Activated CD4-positive, alpha-beta T cell treated with anti-CD3 and anti-CD28 coated beads, Interleukin-2, Interleukin-6, amounts not matched to agents 100 ng/mL and 50 ng/mL, durations not matched to agents 16 hours and 8 hours (primary cell): ENCODE measurements around the gene SF3B5.
"Not testable (repeated sequence)": the region's sequence is repeated elsewhere in the genome, so short reads cannot be mapped to it uniquely, and the experiment has no call there.

Experiments
- DNase-seq: peaks from one replicate; pipeline ENCODE4 v3.0.0-alpha.2; 2020

SF3B5 gene

DNA sequence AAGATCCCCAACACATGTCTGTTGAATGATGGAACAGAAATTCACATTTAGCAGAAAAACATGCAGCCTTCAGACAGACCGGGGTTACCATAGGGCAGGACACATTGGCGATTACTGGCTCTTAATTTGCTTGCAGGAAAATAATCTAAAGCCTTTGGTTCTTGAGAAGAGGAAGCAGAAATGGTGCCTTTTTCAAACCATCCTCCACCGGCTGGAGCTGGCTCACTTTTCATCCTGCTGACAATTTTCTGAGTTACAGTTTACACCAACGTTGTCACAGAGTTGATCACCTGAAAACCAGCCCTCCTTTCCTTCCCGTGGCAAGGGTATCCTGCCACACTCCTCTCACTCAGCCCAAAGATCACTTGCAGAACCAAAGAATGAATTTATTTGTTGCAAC is 32.6 kb downstream of the SF3B5 start:
- no peak for DNase-seq

DNA sequence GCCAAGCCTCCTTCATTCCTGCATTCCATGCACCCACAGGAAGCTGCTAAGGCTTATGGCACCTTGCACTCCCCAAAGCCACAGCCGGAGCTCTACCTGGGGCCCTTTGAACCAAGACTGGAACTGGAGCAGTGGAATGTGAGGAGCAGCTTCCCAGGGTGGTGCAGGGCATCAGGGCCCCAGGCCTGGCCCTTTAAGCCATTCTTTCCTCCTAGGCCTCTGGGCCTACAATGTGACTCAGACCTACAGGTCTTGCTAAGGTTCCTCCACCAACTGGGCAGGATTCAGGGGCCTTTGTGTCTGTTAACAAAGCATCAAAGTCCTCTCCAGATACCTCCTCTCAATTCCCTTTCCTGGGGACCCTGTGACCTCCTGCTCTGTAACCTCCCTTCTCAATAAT is 36.2 kb downstream of the SF3B5 start:
- DNase-seq = no peak

GRCh38 chr6:144055121-144055931 is 40.0 kb downstream of the SF3B5 start:
- DNase-seq = peak; percentile 58

GRCh38 chr6:144053601-144054000 is 41.8 kb downstream of the SF3B5 start:
- DNase-seq = no peak

DNA sequence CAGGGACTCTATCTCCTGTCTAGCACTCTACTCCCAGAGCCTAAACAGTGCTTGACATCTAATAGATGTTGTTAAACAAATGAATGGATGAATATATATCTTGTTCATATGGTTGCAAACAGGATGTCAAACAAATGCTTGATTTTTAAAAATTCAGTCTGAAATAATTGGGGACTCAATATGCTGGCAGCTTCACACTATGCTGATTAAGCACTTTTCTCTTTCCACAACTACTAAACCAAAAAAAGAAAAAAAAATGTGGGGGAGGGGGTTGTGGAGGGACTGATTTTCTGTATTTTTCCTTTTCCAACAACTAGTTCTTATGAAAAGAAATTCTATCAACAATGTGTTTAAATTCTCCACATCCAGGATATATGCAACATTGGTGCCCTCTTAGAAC is 42.9 kb downstream of the SF3B5 start:
- DNase-seq = no peak

GRCh38 chr6:144049386-144049785 is 46.0 kb downstream of the SF3B5 start:
- DNase-seq = no peak

DNA sequence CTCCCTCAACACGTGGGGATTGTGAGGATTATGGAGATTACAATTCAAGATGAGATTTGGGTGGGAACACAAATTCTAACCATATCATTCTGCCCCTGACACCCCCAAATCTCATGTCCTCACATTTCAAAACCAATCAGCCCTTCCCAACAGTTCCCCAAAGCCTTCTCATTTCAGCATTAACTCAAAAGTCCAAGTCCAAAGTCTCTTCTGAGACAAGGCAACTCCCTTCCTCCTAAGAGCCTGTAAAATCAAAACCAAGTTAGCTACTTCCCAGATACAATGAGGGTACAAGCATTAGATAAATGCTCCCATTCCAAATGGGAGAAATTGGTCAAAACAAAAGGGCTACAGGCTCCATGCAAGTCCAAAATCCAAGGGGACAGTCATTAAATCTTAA is 47.7 kb downstream of the SF3B5 start:
- DNase-seq = no peak

GRCh38 chr6:144046672-144047071 is 48.7 kb downstream of the SF3B5 start:
- DNase-seq = not testable (repeated sequence)

GRCh38 chr6:144044989-144045388 is 50.4 kb downstream of the SF3B5 start:
- DNase-seq = not testable (repeated sequence)
